DOHH2 (cell line): ENCODE measurements around the gene DUS2.
"Not testable (repeated sequence)": the region's sequence is repeated elsewhere in the genome, so short reads cannot be mapped to it uniquely, and the experiment has no call there.

Experiments used
- H3F3A ChIP-seq: fragments of 200-600 bp; sonication (generic), shearing (Covaris generic); 2 replicates; pipeline ENCODE4 v1.6.0; 2016; ENCODE audit warnings: antibody characterized with exemption, mild to moderate bottlenecking; ENCODE audit not compliant: control insufficient read depth, insufficient read depth
- H3K27ac ChIP-seq: fragments of 200-600 bp; sonication (generic); 2 replicates; pipeline ENCODE4 v1.5.1; 2014; ENCODE audit warnings: low read depth, mild to moderate bottlenecking, low read length, moderate library complexity
- H3K27me3 ChIP-seq: fragments of 200-600 bp; sonication (generic); 2 replicates; pipeline ENCODE4 v1.6.1; 2014; ENCODE audit warnings: mild to moderate bottlenecking, low read length, mixed read lengths; ENCODE audit not compliant: control insufficient read depth
- H3K36me3 ChIP-seq: fragments of 200-600 bp; sonication (generic); 2 replicates; pipeline ENCODE4 v1.6.1; 2014; ENCODE audit warnings: mild to moderate bottlenecking, low read length, moderate library complexity, mixed read lengths; ENCODE audit not compliant: control insufficient read depth
- H3K4me1 ChIP-seq: fragments of 200-600 bp; sonication (generic); 2 replicates; pipeline ENCODE4 v1.6.1; 2014; ENCODE audit warnings: mild to moderate bottlenecking, low read length, mixed read lengths; ENCODE audit not compliant: control insufficient read depth
- H3K4me2 ChIP-seq: fragments of 200-600 bp; sonication (generic); 2 replicates; pipeline ENCODE4 v1.6.0; 2014; ENCODE audit warnings: mild to moderate bottlenecking, low read length, moderate library complexity
- H3K4me3 ChIP-seq: fragments of 200-600 bp; sonication (generic); 2 replicates; pipeline ENCODE4 v1.5.1; 2014; ENCODE audit warnings: mild to moderate bottlenecking, low read length, mixed read lengths
- H3K79me2 ChIP-seq: fragments of 200-600 bp; sonication (generic); 2 replicates; pipeline ENCODE4 v1.6.1; 2014; ENCODE audit warnings: mild to moderate bottlenecking, low read length, mixed read lengths; ENCODE audit not compliant: control insufficient read depth
- H3K9me2 ChIP-seq: fragments of 200-600 bp; sonication (generic); replicated peaks from 2 replicates; pipeline ENCODE4 v1.6.1; 2014; ENCODE audit warnings: mild to moderate bottlenecking, low read length, mixed read lengths; ENCODE audit not compliant: control insufficient read depth
- H3K9me3 ChIP-seq: fragments of 200-600 bp; sonication (generic); 2 replicates; pipeline ENCODE4 v1.6.1; 2014; ENCODE audit warnings: antibody characterized with exemption, low read length, mixed read lengths; ENCODE audit not compliant: control insufficient read depth, insufficient read depth
- H4K20me1 ChIP-seq: fragments of 200-600 bp; sonication (generic); 2 replicates; pipeline ENCODE4 v1.6.0; 2014; ENCODE audit warnings: low read depth, mild to moderate bottlenecking, antibody characterized with exemption, low read length, moderate library complexity; ENCODE audit not compliant: control insufficient read depth, insufficient read depth
- CTCF ChIP-seq: fragments of 200-600 bp; sonication (generic); IDR thresholded peaks from one replicate; pipeline ENCODE4 v1.5.1; 2014; ENCODE audit warnings: antibody characterized with exemption, mild to moderate bottlenecking, low read depth, low read length; ENCODE audit not compliant: poor library complexity, severe bottlenecking
- EZH2phosphoT487 ChIP-seq: fragments of 200-600 bp; sonication (generic); IDR thresholded peaks from 2 replicates; pipeline ENCODE4 v1.6.1; 2017; ENCODE audit warnings: borderline replicate concordance, mild to moderate bottlenecking, antibody characterized with exemption, low read length, moderate library complexity, mixed read lengths

Gene DUS2

GRCh38 chr16:68097895-68098294 is 74.8 kb downstream of the DUS2 start:
- H4K20me1 ChIP-seq = peaks cover 29% of the 10 kb centered on the region

GRCh38 chr16:68100488-68100887 is 77.4 kb downstream of the DUS2 start:
- Histone ChIP-seq H3K36me3 (no peaks in the 10 kb centered on the region; the same call in 1 of the 2 replicates), H4K20me1 (peaks cover 20% of the 10 kb centered on the region; the same call in 1 of the 2 replicates), H3K4me3 (no peak overlapping the region), H3K27ac (no peak overlapping the region), H3K4me1 (peaks cover 7% of the 10 kb centered on the region), H3K79me2 (peaks cover 99% of the 10 kb centered on the region), H3K9me2 (no peaks in the 10 kb centered on the region), H3K27me3 (no peaks in the 10 kb centered on the region), H3F3A (0 out of 2 replicates have a peak, but pooled peaks cover 4% of the 10 kb centered on the region), H3K4me2 (no peak overlapping the region), H3K9me3 (peaks cover 7% of the 10 kb centered on the region; the same call in 1 of the 2 replicates)
- no peak for TF ChIP-seq CTCF
- TF ChIP-seq EZH2phosphoT487 = no peak

More at GRCh38 chr16:68097895-68098294, 74.8 kb downstream of the DUS2 start:
- Histone ChIP-seq H3K4me1 (peaks cover 26% of the 10 kb centered on the region), H3K36me3 (no peaks in the 10 kb centered on the region; the same call in 1 of the 2 replicates), H3K9me2 (no peaks in the 10 kb centered on the region), H3K4me2 (no peak overlapping the region), H3K4me3 (no peak overlapping the region), H3F3A (0 out of 2 replicates have a peak, but pooled peaks cover 4% of the 10 kb centered on the region), H3K27ac (no peak overlapping the region), H3K27me3 (no peaks in the 10 kb centered on the region), H3K9me3 (no peaks in the 10 kb centered on the region), H3K79me2 (peaks cover 99% of the 10 kb centered on the region)
- TF ChIP-seq CTCF (no peak), EZH2phosphoT487 (no peak)

GRCh38 chr16:68105611-68106010 is 82.5 kb downstream of the DUS2 start:
- Histone ChIP-seq H3K36me3 (no peaks in the 10 kb centered on the region), H3K27me3 (no peaks in the 10 kb centered on the region), H3K9me3 (peaks cover 13% of the 10 kb centered on the region; the same call in 1 of the 2 replicates), H3K27ac (no peak overlapping the region), H3F3A (no peaks in the 10 kb centered on the region), H3K4me2 (no peak overlapping the region), H3K79me2 (peaks cover 97% of the 10 kb centered on the region), H4K20me1 (no peaks in the 10 kb centered on the region), H3K9me2 (no peaks in the 10 kb centered on the region), H3K4me1 (peaks cover 16% of the 10 kb centered on the region), H3K4me3 (no peak overlapping the region)
- TF ChIP-seq EZH2phosphoT487 = no peak
- TF ChIP-seq CTCF = no peak

GRCh38 chr16:68107230-68107928 is 84.3 kb downstream of the DUS2 start:
- H4K20me1 ChIP-seq, H3K27me3 ChIP-seq, H3K9me2 ChIP-seq, H3K4me3 ChIP-seq, H3K4me2 ChIP-seq, H3F3A ChIP-seq, H3K36me3 ChIP-seq, H3K27ac ChIP-seq: not testable (repeated sequence)
- H3K4me1 ChIP-seq = peaks cover 14% of the 10 kb centered on the region
- H3K9me3 ChIP-seq = peaks cover 13% of the 10 kb centered on the region; the same call in 1 of the 2 replicates
- H3K79me2 ChIP-seq = peaks cover 97% of the 10 kb centered on the region

- H3K4me2 ChIP-seq, H3F3A ChIP-seq, H3K27ac ChIP-seq, H4K20me1 ChIP-seq, H3K4me3 ChIP-seq, H3K9me2 ChIP-seq, H3K27me3 ChIP-seq, H3K9me3 ChIP-seq, H3K36me3 ChIP-seq, H3K4me1 ChIP-seq: not testable (repeated sequence)
- peaks cover 97% of the 10 kb centered on the region for H3K79me2 ChIP-seq
Measured at GRCh38 chr16:68109156-68109555, 86.1 kb downstream of the DUS2 start.

- not testable (repeated sequence) for H3K4me2 ChIP-seq, H3K9me3 ChIP-seq, H3K27ac ChIP-seq, H3F3A ChIP-seq, H3K9me2 ChIP-seq, H3K36me3 ChIP-seq, H3K4me3 ChIP-seq, H4K20me1 ChIP-seq, H3K27me3 ChIP-seq
- H3K4me1 ChIP-seq = peaks cover 12% of the 10 kb centered on the region
- peaks cover 97% of the 10 kb centered on the region for H3K79me2 ChIP-seq
Measured at GRCh38 chr16:68110611-68111010, 87.5 kb downstream of the DUS2 start.
